Left kidney (tissue), 8 donors: ENCODE measurements around the gene CAB39L. TPM values are rescaled to one million over a fixed set of nuclear protein-coding genes. Genes with fewer than 3 reads are reported as not detected.

Source experiments
- DNase-seq: peaks from one replicate; pipeline ENCODE4 v3.0.0-alpha.2; 2013
- long read RNA-seq, 8 donors: transcript quantifications; one replicate each; lab custom pipeline, GENCODE V29; 2026
- polyA plus RNA-seq: library from polyadenylated mRNA; unstranded; fragments of 120-200 nt; gene quantifications from one replicate; pipeline ENCODE4 v1.2.1, GENCODE V29; 2013; ENCODE audit not compliant: insufficient read length

The CAB39L gene
- polyA plus RNA-seq: 20.7 TPM
- long read RNA-seq, donor 1, partial matches to known transcripts: 0 of 4 reads
- long read RNA-seq, donor 1, other reads (novel, unspliced or antisense): 0 of 4 reads
- long read RNA-seq, donor 2, partial matches to known transcripts: 0 of 2 reads
- long read RNA-seq, donor 2, other reads (novel, unspliced or antisense): 0 of 2 reads
- long read RNA-seq, donor 3, partial matches to known transcripts: 0 of 3 reads
- long read RNA-seq, donor 3, other reads (novel, unspliced or antisense): 0 of 3 reads
- long read RNA-seq, donor 4: 0 reads
- long read RNA-seq, donor 5, transcript CAB39L-205 (11 exons, 2,416 nt): major isoform, 5 of 17 reads
- long read RNA-seq, donor 5, partial matches to known transcripts: 8 of 17 reads
- long read RNA-seq, donor 5, other reads (novel, unspliced or antisense): 0 of 17 reads
- long read RNA-seq, donor 6, partial matches to known transcripts: 0 of 2 reads
- long read RNA-seq, donor 6, other reads (novel, unspliced or antisense): 0 of 2 reads
- long read RNA-seq, donor 7, partial matches to known transcripts: 0 of 5 reads
- long read RNA-seq, donor 7, other reads (novel, unspliced or antisense): 0 of 5 reads
- long read RNA-seq, donor 8, partial matches to known transcripts: 0 of 6 reads
- long read RNA-seq, donor 8, other reads (novel, unspliced or antisense): 0 of 6 reads

- DNase-seq: peak; percentile 98
Measured at GRCh38 chr13:49443704-49444523, at the start of gene CAB39L, which contains the start of gene SETDB2. TSS of gene CAB39L (minus strand) at chr13:49444064. CDS start at chr13:49382910, 61,154 bp downstream. TSS of gene SETDB2 (plus strand) at chr13:49444274. CDS start at chr13:49451894, 7,620 bp downstream.

DNA sequence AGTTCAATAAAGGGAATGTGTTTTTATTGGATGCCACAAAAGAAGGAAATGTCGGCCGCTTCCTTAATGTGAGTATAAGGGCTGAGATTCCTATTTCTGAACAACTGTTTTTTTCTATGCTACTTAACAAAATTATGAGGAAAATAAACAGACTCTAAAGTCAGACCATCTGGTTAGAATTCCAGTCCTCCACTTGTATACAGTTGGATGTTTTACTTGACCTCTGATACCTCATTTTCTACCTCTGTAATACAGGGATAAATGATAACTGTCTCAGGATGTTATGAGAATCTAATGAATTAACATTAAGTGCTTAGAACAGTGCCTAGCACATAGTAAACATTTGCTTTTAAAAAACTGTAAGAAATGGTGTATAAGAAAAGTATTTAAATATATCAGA, 44.7 kb upstream of the CAB39L start:
- DNase-seq: no peak

DNA sequence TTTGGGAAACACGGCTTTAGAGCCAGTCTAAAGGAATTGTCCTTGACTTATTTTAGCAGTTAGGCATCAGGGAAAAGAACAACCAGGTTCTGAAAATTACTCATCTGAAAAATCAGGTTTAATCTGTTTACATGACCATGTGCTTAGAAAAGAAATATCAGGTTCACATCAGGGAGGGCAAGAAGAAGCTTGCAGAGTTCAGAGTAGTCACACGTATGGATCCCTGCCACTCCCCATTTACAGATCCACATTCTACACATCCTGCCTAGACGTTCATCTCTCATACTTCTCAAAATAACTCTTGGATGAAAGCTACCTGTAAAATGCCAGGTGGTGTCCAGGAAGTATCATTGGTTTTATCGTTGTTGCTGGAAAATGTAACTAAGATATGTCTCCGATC, 37.9 kb upstream of the CAB39L start:
- DNase-seq: no peak

- no peak for DNase-seq
Measured at GRCh38 chr13:49476529-49476928, 32.7 kb upstream of the CAB39L start.

DNA sequence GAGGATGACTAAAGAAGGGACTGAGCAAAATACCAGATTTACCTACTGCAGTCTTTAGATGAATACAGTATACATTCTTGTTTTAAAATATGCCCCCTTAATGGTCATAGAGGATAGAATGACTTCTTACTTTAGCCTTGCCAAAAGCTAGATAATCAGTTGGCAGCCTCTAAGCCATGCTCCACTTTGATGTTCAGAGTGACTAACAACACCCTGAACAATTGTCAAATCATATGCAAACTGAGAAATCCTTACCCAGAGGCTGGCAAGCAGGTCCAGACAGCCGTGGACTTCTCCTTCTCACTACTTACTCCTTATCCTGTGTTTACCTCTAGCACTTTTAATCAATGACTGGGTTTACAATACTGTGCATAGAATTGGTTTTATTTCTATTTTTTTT, 28.3 kb upstream of the CAB39L start:
- DNase-seq: no peak

GRCh38 chr13:49466292-49466838, 22.5 kb upstream of the CAB39L start:
- DNase-seq: peak; percentile 38

GRCh38 chr13:49464621-49465325, 20.9 kb upstream of the CAB39L start:
- no peak for DNase-seq

- no peak for DNase-seq
Measured at GRCh38 chr13:49464085-49464484, 20.2 kb upstream of the CAB39L start.

DNA sequence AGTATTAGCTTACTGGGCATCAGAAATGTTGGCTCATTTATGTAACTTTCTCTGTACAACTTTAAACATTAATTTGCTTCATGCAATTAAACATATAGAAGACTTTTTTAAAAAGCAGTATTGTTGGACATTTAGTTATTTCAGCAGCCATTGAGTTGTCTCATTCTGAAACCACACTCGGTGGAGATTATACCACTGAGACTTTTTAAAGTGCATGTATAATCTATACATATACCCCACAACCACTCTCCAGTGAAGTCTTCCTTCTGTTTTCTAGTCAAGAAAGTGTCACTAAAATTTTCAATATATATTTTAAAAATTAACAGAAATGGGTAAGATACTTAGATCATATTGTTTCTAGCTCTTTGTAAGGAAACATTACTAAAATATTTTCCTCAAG, 15.7 kb upstream of the CAB39L start:
- no peak for DNase-seq

DNA sequence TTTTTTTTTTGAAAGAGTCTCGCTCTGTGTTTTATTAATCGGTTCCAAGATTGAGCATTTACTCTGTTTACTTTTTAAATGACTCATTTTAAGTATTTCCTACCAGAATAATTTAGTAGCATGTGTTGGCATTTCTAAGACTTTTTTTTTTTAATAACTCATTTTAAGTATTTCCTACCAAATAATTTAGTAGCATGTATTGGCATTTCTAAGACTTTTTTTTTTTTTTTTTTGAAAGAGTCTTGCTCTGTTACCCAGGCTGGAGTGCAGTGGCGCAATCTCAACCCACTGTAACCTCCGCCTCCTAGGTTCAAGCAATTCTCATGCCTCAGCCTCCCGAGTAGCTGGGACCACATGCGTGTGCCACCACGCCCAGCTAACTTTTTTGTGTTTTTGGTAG, 13.4 kb upstream of the CAB39L start:
- no peak for DNase-seq

GRCh38 chr13:49456156-49456555, 12.3 kb upstream of the CAB39L start:
- no peak for DNase-seq

DNA sequence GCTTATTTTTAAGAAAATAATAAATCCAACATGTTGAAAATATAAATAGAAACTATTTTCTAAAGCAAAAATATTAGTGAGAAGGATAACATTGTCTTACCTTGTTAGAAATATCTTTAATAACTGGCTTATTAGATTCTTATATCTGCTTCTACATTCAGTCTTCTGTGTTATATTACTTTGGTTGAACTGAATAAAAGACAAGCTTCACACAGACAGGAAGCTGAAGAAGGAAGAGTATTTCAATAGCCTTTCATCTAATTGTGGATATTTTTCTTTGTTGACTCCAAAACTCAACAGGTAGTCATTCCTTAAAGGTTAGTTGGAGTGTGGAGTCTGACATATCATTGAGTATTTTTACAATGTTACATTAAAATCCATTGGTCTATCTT, 11.1 kb upstream of the CAB39L start:
- DNase-seq: no peak

GRCh38 chr13:49454388-49455006, 10.6 kb upstream of the CAB39L start:
- DNase-seq: no peak

- no peak for DNase-seq
Measured at GRCh38 chr13:49453465-49453864, 9.6 kb upstream of the CAB39L start.

- DNase-seq: no peak
Measured at GRCh38 chr13:49452725-49453457, 9.0 kb upstream of the CAB39L start.

GRCh38 chr13:49450105-49450819, 6.4 kb upstream of the CAB39L start:
- DNase-seq: no peak

DNA sequence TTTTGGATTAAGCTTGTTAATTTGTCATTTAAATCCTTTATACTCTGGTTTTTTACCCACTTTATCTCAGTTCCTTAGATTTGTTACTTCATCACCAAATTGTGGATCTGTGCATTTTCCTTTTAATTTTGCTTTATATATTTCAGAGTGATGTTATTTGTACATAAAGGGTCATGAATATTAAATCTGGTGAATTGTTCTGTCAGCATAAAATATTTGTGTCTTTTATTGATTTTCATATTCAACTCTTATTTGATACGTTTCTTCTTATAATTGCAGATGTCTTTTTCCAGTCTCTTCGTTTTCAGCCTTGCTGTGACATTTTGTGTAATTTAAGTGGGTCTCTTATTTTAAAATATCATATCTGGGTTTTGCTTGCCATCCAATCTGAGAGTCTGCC, 4.9 kb upstream of the CAB39L start:
- no peak for DNase-seq

- no peak for DNase-seq
Measured at GRCh38 chr13:49446473-49446872, 2.6 kb upstream of the CAB39L start.

DNA sequence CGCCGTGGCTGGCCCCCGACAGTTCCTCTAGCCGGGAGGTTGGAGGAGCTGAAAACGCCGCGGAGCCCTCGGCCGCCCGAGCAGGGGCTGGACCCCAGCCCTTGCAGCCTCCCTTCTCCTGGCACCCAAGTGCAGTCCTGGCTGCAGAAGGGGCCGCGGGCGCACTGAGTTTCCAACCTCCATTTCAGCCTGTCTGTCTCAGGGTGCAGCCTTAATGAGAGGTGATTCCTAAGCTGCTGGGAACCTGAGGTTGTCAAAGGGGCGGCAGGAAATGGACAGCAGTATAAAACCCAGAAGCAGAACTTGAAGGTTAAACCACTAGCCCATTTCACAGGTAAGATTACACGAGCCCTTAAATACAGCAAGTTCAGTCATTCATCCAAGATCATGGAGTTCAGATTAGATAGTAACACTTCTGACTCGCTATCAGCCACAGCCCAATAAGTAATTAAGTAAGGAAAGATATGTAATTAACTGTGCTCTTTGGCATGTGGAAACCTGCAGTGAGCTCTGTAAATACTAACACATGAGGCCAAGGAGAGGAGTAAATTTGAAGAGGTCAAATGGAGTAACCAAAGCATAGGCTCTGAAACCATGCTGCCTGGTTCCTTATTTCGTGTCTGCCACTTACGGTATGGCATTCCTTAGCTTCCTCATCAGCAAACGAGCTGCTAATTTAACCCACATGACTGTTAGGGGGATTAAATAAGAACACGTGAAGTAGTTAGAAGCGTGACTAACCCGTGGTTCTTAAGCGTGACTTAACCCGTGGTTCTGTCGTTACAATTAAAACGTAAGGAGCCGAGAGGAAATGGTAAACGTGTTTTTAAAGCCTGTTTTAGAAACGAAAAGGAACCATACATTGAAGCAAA, 896 bp upstream of the CAB39L start:
- DNase-seq: peak; percentile 46
